CMK (cell line): ENCODE measurements around the gene PRDM2.
"Not testable (repeated sequence)": the region's sequence is repeated elsewhere in the genome, so short reads cannot be mapped to it uniquely, and the experiment has no call there.

Source experiments
- DNase-seq: peaks from one replicate; pipeline ENCODE4 v3.0.0-alpha.2; 2010; ENCODE audit warnings: low read depth

Gene PRDM2

GRCh38 chr1:13699936-13700520 is at the start of gene PRDM2:
TSS of gene PRDM2 (plus strand) at chr1:13700188. CDS start at chr1:13715606, 15,418 bp downstream.
- DNase-seq: no peak

DNA sequence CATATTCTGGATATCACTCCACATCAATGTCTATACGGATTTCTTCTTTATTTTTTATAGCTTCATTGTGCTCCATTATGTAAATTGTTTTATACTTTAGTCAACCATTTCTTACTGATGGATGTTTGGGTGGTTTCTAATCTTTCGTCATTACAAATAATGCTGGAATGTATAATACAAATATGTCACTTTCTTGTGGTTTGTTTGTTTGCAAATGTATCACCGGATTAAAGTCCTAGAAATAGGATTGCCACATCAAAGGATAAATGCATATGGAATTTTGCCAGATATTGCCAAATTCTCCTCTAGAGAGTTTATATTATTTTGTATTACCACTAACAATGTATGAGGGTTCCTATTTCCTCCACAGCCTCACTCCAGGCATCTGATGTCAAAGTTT is 48.7 kb upstream of the PRDM2 start:
- DNase-seq: no peak

- no peak for DNase-seq
Observed at GRCh38 chr1:13652238-13652637, 47.8 kb upstream of the PRDM2 start.

DNA sequence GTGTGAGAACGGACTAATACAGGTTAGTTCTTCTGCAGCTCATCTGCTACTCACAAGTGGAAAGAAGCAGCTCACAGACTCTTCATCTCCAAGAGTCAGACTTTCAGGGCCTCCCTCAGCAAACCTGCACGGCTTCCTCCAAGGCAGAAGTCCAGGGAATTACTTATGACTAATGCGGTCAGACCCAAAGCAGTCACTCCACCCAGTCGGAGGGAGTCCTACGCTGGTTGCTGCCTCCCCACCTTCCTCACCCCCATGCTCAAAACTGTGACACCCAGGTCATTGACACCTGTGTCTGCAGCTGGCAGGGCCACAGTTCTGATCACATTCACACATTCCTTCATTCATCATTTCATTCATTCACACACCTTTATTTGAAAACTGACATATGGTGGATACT is 38.4 kb upstream of the PRDM2 start:
- no peak for DNase-seq

DNA sequence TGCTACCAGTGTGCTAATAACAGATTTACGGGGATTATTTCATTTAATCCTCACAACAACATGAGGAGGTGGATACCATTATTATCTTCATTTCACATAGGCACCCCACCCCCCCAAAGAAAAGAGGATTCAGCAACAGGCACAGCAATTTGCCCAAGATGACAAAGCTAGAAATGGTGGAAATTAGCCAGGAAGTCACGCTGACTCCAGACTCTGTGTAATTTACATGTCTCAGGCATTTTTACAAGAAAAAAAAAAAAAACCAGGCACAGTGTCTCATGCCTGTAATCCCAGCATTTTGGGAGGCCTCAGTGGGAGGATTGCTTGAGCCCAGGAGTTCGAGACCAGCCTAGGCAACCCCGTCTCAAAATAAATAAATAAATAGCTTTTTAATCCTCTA is 37.5 kb upstream of the PRDM2 start:
- no peak for DNase-seq

GRCh38 chr1:13663969-13664368 is 36.0 kb upstream of the PRDM2 start:
- no peak for DNase-seq

GRCh38 chr1:13664451-13664850 is 35.5 kb upstream of the PRDM2 start:
- DNase-seq: no peak

DNA sequence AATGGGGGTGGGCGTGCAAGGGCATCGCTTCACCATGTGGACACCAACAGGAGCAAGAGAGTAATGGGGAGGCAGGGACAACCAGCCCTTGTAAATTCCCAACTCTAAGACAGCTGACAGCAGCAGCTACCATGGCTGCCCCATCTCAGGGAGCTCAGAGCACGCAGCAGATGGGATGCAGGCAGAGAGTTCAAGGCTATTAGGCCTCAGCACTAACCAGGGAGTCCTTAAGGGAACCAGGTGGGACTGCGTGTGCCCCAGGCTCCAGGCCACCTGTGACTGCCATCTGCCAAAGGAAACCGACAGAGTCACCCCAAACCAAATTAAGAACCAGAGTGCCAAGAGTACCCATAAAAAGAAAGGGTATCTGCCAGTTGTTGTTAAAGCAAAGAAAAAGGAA is 33.7 kb upstream of the PRDM2 start:
- no peak for DNase-seq

- DNase-seq: no peak
Observed at GRCh38 chr1:13667691-13668090, 32.3 kb upstream of the PRDM2 start.

GRCh38 chr1:13674377-13674776 is 25.6 kb upstream of the PRDM2 start:
- no peak for DNase-seq

- no peak for DNase-seq
Observed at GRCh38 chr1:13675151-13675651, 24.8 kb upstream of the PRDM2 start.

DNA sequence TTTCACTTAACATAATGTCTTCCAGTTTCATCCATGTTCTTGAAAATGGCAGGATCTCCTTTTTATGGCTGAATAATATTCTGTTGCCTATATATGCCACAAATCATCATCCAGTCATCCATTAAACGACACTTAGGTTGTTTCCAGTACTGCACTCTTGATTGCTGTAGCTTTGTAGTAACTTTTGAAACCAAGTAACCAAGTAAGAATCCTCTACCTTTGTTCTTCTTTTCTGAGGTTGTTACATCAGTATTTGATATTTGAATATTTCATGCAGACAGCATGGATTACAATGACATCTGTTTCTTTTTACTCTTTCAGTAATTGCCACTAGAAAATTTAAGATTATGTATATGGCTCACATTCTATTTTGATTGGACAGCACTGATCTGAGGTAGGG is 22.1 kb upstream of the PRDM2 start:
- DNase-seq: no peak

GRCh38 chr1:13679651-13680050 is 20.3 kb upstream of the PRDM2 start:
- no peak for DNase-seq

- DNase-seq: not testable (repeated sequence)
Observed at GRCh38 chr1:13680609-13681008, 19.4 kb upstream of the PRDM2 start.

GRCh38 chr1:13681921-13682320 is 18.1 kb upstream of the PRDM2 start:
- no peak for DNase-seq

- no peak for DNase-seq
Observed at GRCh38 chr1:13682444-13682843, 17.5 kb upstream of the PRDM2 start.

- no peak for DNase-seq
Observed at GRCh38 chr1:13683206-13683605, 16.8 kb upstream of the PRDM2 start.

GRCh38 chr1:13687151-13687715 is 12.8 kb upstream of the PRDM2 start:
- no peak for DNase-seq

DNA sequence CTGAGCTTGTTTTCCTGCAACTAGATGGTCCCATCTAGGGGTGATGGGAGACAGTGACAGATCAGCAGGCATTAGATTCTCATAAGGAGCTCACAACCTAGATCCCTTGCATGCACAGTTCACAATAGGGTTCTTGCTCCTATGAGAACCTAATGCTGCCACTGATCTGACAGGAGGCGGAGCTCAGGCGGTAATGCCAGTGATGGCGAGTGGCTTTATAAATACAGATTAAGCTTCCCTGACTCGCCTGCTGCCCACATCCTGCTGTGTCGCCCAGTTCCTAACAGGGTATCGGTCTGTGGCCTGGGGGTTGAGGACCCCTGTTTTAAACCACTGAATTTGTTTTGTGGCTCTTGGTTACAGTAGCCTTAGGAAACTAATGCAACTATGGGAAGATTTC is 6.9 kb upstream of the PRDM2 start:
- DNase-seq: not testable (repeated sequence)

DNA sequence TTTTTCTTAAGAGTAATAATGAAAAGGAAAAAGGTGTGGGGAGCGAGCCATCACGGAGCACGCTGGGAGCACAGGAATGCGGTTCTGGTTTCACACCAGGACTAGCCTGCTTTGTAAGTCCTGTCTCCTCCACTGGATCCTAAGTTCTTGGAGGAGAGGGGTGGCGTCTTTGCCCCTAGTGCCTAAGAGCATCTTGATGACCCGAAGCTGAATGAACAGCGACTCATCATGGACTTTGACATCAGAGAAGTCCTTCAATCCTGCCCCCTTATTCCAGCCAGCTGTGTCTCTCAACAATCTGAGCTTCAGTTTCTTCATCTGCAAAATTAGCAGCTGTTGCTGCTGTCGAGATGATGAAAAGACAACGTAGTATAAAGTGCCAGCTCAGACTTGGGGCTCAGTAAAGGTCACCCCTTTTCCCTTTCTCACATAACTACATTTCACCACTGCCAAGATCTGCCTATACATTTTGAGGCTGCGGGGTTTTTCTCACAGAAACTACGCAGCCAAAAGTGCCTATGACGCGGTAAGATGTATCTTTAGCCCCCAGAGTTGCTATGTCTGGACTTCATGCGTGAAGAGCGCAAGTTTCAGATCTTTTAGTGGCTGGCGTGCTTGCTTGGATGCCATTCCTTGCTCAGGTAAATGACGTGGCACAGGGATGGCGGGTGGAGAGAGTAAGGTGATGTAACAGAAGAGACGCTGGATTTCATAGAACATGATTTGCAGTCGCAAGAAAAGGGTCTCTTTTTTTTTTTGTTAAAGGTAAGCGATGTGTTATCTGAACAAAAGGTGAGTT is 4.9 kb upstream of the PRDM2 start:
- no peak for DNase-seq

DNA sequence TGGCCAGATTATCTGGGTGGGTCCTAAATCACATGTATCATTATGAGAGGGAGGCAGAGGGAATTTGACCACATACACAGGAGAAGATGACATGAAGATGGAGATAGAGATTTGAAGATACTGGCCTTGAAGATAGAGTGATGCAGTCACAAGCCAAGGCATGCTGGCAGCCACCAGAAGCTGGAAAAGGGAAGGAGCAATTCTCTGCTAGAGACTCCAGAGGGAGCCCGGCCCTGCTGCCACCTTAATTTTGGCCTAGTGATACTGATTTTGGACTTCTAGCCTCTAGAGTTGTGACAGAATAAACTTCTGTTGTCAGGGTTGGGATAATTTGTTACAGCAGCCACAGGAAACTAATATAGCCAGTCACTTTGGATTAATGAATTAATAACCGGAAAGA is 2.2 kb upstream of the PRDM2 start:
- no peak for DNase-seq

- no peak for DNase-seq
Observed at GRCh38 chr1:13699510-13699909, 478 bp upstream of the PRDM2 start.

- no peak for DNase-seq
Observed at GRCh38 chr1:13700521-13701270, 708 bp downstream of the PRDM2 start.
